ENCODE data around the gene HSD17B12. TPM values are rescaled to one million over a fixed set of nuclear protein-coding genes. Genes with fewer than 3 reads are reported as not detected.

HSD17B12 gene
- total and polyA plus RNA-seq, 2 of the 4 experiments (the other 2 are of a cell fraction), result 38.0 to 44.6 TPM

- Histone ChIP-seq H3K4me1 (ENCODE audit: control insufficient read depth, insufficient read depth, low read length) (peaks cover 2% of the 10 kb centered on the region), H3K9me1 (ENCODE audit: insufficient read depth, low read length) (no peaks in the 10 kb centered on the region), H3K4me3 (ENCODE audit: insufficient read depth, low read depth, low read length) (no peak overlapping the region), H3K14ac (replicated peaks; ENCODE audit: low read depth, low read length) (no peak overlapping the region), H4K20me1 (ENCODE audit: insufficient read depth, low read length) (no peaks in the 10 kb centered on the region), H4K5ac (ENCODE audit: low read depth, low read length) (no peak overlapping the region), H2AK5ac (ENCODE audit: low read depth, low read length) (no peak overlapping the region), H3K36me3 (ENCODE audit: control insufficient read depth, insufficient read depth, low read length) (peaks cover 2% of the 10 kb centered on the region), H3K18ac (ENCODE audit: low read depth, low read length) (no peak overlapping the region), H4K8ac (ENCODE audit: low read depth in 2 of 2, low read length in 2 of 2) (no peak overlapping the region), H3K56ac (ENCODE audit: extremely low read depth, insufficient read depth, low read length) (no peak overlapping the region), H3K9me3 (ENCODE audit: control insufficient read depth, insufficient read depth, low read length) (no peaks in the 10 kb centered on the region), H3K4me2 (ENCODE audit: low read depth, low read length) (no peak overlapping the region), H3K23ac (ENCODE audit: low read depth, low read length) (no peak overlapping the region), H2AK9ac (replicated peaks; ENCODE audit: low read depth, low read length, poor library complexity) (no peak overlapping the region), H3K27ac (ENCODE audit: insufficient read depth, low read length) (no peak overlapping the region), H2BK5ac (ENCODE audit: low read depth, low read length, poor library complexity, severe bottlenecking) (no peak overlapping the region), H3K9ac (ENCODE audit: low read depth, low read length) (no peak overlapping the region), H2BK20ac (ENCODE audit: low read depth, low read length) (no peak overlapping the region), H3K79me1 (ENCODE audit: low read depth in 1 of 2, low read length in 2 of 2) (peaks cover 4 to 8% of the 10 kb centered on the region in 2 experiments; a peak in 2 of 4 replicates), H2BK120ac (ENCODE audit: low read depth, low read length) (no peak overlapping the region), H2BK15ac (ENCODE audit: low read depth, low read length) (no peak overlapping the region), H3K27me3 (ENCODE audit: control insufficient read depth, insufficient read depth, low read length) (no peaks in the 10 kb centered on the region), H2AFZ (replicated peaks; ENCODE audit: low read length, poor library complexity) (no peak overlapping the region), H3K4ac (ENCODE audit: low read depth, low read length) (no peak overlapping the region), H4K91ac (ENCODE audit: insufficient read depth, low read depth, low read length) (no peak overlapping the region)
- intact Hi-C loops (cut with micrococcal nuclease), result loop anchor here (5.0 kb wide), 1 partner anchor 120 kb away; the partner anchor contains the start of gene HSD17B12
- ATAC-seq (ENCODE audit: low read depth) (0 out of 2 replicates have a peak, but pooled peaks have one; percentile 21), DNase-seq (peak; percentile 16)
- CTCF ChIA-PET, result interaction anchor here (0.6 to 1.2 kb wide), 4 partner anchors 15 to 338 kb away, joined by 3 to 4 read pairs (median 3); no protein-coding TSS in a partner anchor
- dilution Hi-C loops (cut with HindIII; ENCODE audit: low sequenced_read_pairs, unreplicated experiment), result no loop called here
- TF ChIP-seq MXI1 (IDR thresholded peaks at IDR 0.05; ENCODE audit: borderline replicate concordance, low read depth, low read length) (no peak), MAFK (IDR thresholded peaks at IDR 0.05; ENCODE audit: low read depth, low read length) (no peak), CTCF (conservative IDR thresholded peaks at IDR 0.05; ENCODE audit: low read depth, low read length) (peak; percentile 47), NFE2L2 (IDR thresholded peaks at IDR 0.05; ENCODE audit: low read depth, low read length) (no peak), CHD1 (IDR thresholded peaks at IDR 0.05; ENCODE audit: low read depth, low read length) (no peak), BHLHE40 (IDR thresholded peaks at IDR 0.05; ENCODE audit: low read depth, low read length) (no peak), SMC3 (IDR thresholded peaks at IDR 0.05; ENCODE audit: low read depth, low read length) (peak; percentile 29; the same call in 1 of the 2 replicates), RAD21 (IDR thresholded peaks at IDR 0.05; ENCODE audit: low read length) (peak; percentile 44), CEBPB (IDR thresholded peaks at IDR 0.05; ENCODE audit: low read depth, low read length) (no peak)
- POLR2A ChIA-PET (ENCODE audit: unreplicated experiment), result interaction anchor here (0.5 kb wide), 1 partner anchor 61 kb away, joined by 4 read pairs; no protein-coding TSS in a partner anchor
- in situ Hi-C loops (cut with MboI; ENCODE audit: low sequenced_read_pairs), result no loop called here
- BruUV-seq (replicated peaks), result no TSS peak
Observed at GRCh38 chr11:43802509-43802908, 122.0 kb downstream of the HSD17B12 start.

All from IMR-90 (cell line).